GM23248 (cell line): Measurements from ENCODE around the gene NMRK1.

Experiments
- EZH2 ChIP-seq: fragments of 200-600 bp; sonication (generic); IDR thresholded peaks from 2 replicates; pipeline ENCODE4 v1.6.1; 2018; ENCODE audit warnings: antibody characterized with exemption, mild to moderate bottlenecking; ENCODE audit not compliant: insufficient read depth, poor library complexity, severe bottlenecking
- EZH2phosphoT487 ChIP-seq: fragments of 200-600 bp; sonication (generic); IDR thresholded peaks from 2 replicates; pipeline ENCODE4 v1.6.1; 2018; ENCODE audit warnings: antibody characterized with exemption, moderate library complexity, mild to moderate bottlenecking, low read depth; ENCODE audit not compliant: insufficient read depth

DNA sequence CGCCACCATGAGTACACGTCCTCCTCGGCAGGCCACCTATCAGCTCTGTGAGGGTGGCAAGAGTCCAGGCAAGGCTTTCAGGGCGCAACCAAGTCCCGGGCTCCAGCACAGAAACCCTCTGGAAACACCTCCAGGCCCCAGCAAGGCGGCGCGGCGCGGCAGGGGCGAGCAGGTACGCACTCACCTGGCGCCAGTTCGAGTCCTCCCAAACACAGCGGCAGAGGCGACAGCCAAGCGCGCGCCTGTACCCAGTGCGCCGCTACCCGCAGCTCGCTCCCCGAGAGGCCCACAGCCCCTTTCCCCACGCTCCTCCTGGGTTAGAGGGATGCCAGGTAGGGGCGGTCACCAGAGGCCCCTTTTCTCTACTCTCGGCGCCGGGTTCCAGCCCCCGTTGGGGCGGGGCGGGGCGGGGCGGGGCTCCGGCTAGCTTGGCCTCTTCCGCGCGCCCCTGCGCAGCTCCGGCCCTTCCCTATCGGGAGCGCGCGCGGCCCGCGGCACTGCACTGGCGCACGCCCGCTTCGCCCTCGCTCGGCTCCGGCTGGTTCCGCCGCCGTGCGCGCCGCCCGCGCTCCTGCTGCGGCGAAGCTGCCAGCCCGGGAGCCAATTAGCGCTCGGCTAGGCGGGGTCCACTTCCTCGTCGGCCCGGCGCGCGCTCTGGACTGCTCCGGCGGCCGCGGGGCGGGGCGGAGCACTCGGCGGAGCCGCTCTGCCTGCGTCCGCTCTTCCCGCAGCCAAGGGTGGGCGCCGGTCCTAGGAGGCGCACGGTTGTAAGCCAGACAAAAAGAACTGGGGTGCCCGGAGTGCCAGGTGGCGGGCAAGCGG lies at the start of gene NMRK1, which contains the start of gene OSTF1:
- no peak for TF ChIP-seq EZH2phosphoT487
- no peak for TF ChIP-seq EZH2
